ENCODE measurements around the gene CEACAM19. TPM values are rescaled to one million over a fixed set of nuclear protein-coding genes. Genes with fewer than 3 reads are reported as not detected.

Gene CEACAM19
- total and polyA plus RNA-seq, 2 donors (not counting 1 experiment from before 2014, with no cell fraction given): 7.8 to 9.9 TPM

- no peak overlapping the region for H3K4me2 ChIP-seq (ENCODE audit: extremely low read depth, insufficient read depth, low read length)
- H3K27ac ChIP-seq (ENCODE audit: insufficient read depth, low read length): no peak overlapping the region
- H3K4me1 ChIP-seq (ENCODE audit: control insufficient read depth, extremely low read depth, insufficient read depth, low read length): peaks cover 16% of the 10 kb centered on the region
- DNase-seq (ENCODE audit: low read depth in 2 of 2): no peak
- H2AFZ ChIP-seq (ENCODE audit: low read length): no peak overlapping the region
- no peaks in the 10 kb centered on the region for H3K27me3 ChIP-seq (ENCODE audit: control insufficient read depth, insufficient read depth, low read length)
- TF ChIP-seq CTCF (conservative IDR thresholded peaks at IDR 0.05 in 1 of 2, IDR thresholded peaks at IDR 0.05 in 1 of 2; ENCODE audit: low read depth in 1 of 2, low read length in 2 of 2) (no peak), EZH2 (IDR thresholded peaks at IDR 0.05; ENCODE audit: low read length, missing control alignments) (no peak)
- H3K4me3 ChIP-seq (replicated peaks in 1 of 4; ENCODE audit: control extremely low read depth in 1 of 4, insufficient read depth in 1 of 4, low read depth in 3 of 4, low read length in 4 of 4): no peak overlapping the region
- H3K9me3 ChIP-seq (ENCODE audit: control insufficient read depth, insufficient read depth, low read depth, low read length): no peaks in the 10 kb centered on the region
- no peaks in the 10 kb centered on the region for H4K20me1 ChIP-seq (ENCODE audit: control insufficient read depth, extremely low read depth, insufficient read depth, low read length)
- peaks cover 36% of the 10 kb centered on the region for H3K36me3 ChIP-seq (ENCODE audit: control insufficient read depth, insufficient read depth, low read length)
- no peaks in the 10 kb centered on the region for H3K79me2 ChIP-seq (ENCODE audit: control insufficient read depth, insufficient read depth, low read length)
- no peak overlapping the region for H3K9ac ChIP-seq (ENCODE audit: insufficient read depth, low read length)
Observed at GRCh38 chr19:44660081-44660480, 11.2 kb upstream of the CEACAM19 start.

- no peak overlapping the region for H2AFZ ChIP-seq (ENCODE audit: low read length)
- H3K36me3 ChIP-seq (ENCODE audit: control insufficient read depth, insufficient read depth, low read length): peaks cover 33% of the 10 kb centered on the region
- TF ChIP-seq CTCF (conservative IDR thresholded peaks at IDR 0.05 in 1 of 2, IDR thresholded peaks at IDR 0.05 in 1 of 2; ENCODE audit: low read depth in 1 of 2, low read length in 2 of 2): no peak
- no peak for TF ChIP-seq EZH2 (IDR thresholded peaks at IDR 0.05; ENCODE audit: low read length, missing control alignments)
- H3K4me1 ChIP-seq (ENCODE audit: control insufficient read depth, extremely low read depth, insufficient read depth, low read length): peaks cover 16% of the 10 kb centered on the region
- DNase-seq (ENCODE audit: low read depth in 2 of 2): no peak
- H3K9me3 ChIP-seq (ENCODE audit: control insufficient read depth, insufficient read depth, low read depth, low read length): no peaks in the 10 kb centered on the region
- no peak overlapping the region for H3K27ac ChIP-seq (ENCODE audit: insufficient read depth, low read length)
- H3K4me2 ChIP-seq (ENCODE audit: extremely low read depth, insufficient read depth, low read length): no peak overlapping the region
- no peaks in the 10 kb centered on the region for H4K20me1 ChIP-seq (ENCODE audit: control insufficient read depth, extremely low read depth, insufficient read depth, low read length)
- H3K79me2 ChIP-seq (ENCODE audit: control insufficient read depth, insufficient read depth, low read length): no peaks in the 10 kb centered on the region
- H3K9ac ChIP-seq (ENCODE audit: insufficient read depth, low read length): no peak overlapping the region
- no peak overlapping the region for H3K4me3 ChIP-seq (replicated peaks in 1 of 4; ENCODE audit: control extremely low read depth in 1 of 4, insufficient read depth in 1 of 4, low read depth in 3 of 4, low read length in 4 of 4)
- no peaks in the 10 kb centered on the region for H3K27me3 ChIP-seq (ENCODE audit: control insufficient read depth, insufficient read depth, low read length)
Observed at GRCh38 chr19:44661205-44661604, 10.1 kb upstream of the CEACAM19 start.

GRCh38 chr19:44661904-44662303 is 9.4 kb upstream of the CEACAM19 start:
- H3K27ac ChIP-seq (ENCODE audit: insufficient read depth, low read length): peak overlapping the region; percentile 58
- H3K4me3 ChIP-seq (replicated peaks in 1 of 4; ENCODE audit: control extremely low read depth in 1 of 4, insufficient read depth in 1 of 4, low read depth in 3 of 4, low read length in 4 of 4): no peak overlapping the region
- no peaks in the 10 kb centered on the region for H3K9me3 ChIP-seq (ENCODE audit: control insufficient read depth, insufficient read depth, low read depth, low read length)
- peak in 1 of 2 donors; percentile 34 for DNase-seq (ENCODE audit: low read depth in 2 of 2)
- H4K20me1 ChIP-seq (ENCODE audit: control insufficient read depth, extremely low read depth, insufficient read depth, low read length): no peaks in the 10 kb centered on the region
- H3K36me3 ChIP-seq (ENCODE audit: control insufficient read depth, insufficient read depth, low read length): peaks cover 30% of the 10 kb centered on the region
- H3K9ac ChIP-seq (ENCODE audit: insufficient read depth, low read length): no peak overlapping the region
- no peaks in the 10 kb centered on the region for H3K79me2 ChIP-seq (ENCODE audit: control insufficient read depth, insufficient read depth, low read length)
- no peak for TF ChIP-seq EZH2 (IDR thresholded peaks at IDR 0.05; ENCODE audit: low read length, missing control alignments)
- no peak for TF ChIP-seq CTCF (conservative IDR thresholded peaks at IDR 0.05 in 1 of 2, IDR thresholded peaks at IDR 0.05 in 1 of 2; ENCODE audit: low read depth in 1 of 2, low read length in 2 of 2)
- H3K27me3 ChIP-seq (ENCODE audit: control insufficient read depth, insufficient read depth, low read length): no peaks in the 10 kb centered on the region
- peaks cover 16% of the 10 kb centered on the region for H3K4me1 ChIP-seq (ENCODE audit: control insufficient read depth, extremely low read depth, insufficient read depth, low read length)
- H2AFZ ChIP-seq (ENCODE audit: low read length): no peak overlapping the region
- no peak overlapping the region for H3K4me2 ChIP-seq (ENCODE audit: extremely low read depth, insufficient read depth, low read length)
